ENCODE data around the gene FEZ2. TPM values are rescaled to one million over a fixed set of nuclear protein-coding genes. Genes with fewer than 3 reads are reported as not detected.

FEZ2 gene
- total RNA-seq, 1 experiment from 2014 or later: 14.8 TPM

- H3K9me2 ChIP-seq (ENCODE audit: insufficient read depth): no peaks in the 10 kb centered on the region
- H3K79me2 ChIP-seq (ENCODE audit: insufficient read depth, low read length): peaks cover 19% of the 10 kb centered on the region
- intact Hi-C loops (cut with micrococcal nuclease): loop anchor here (10.0 kb wide), 1 partner anchor 207 kb away; the partner anchor contains the start of gene CRIM1
- H3K27ac ChIP-seq (ENCODE audit: low read depth, low read length): peak overlapping the region; percentile 79
- H3K9ac ChIP-seq (ENCODE audit: low read length): peak overlapping the region; percentile 58
- DNase-seq (ENCODE audit: low read depth, low spot score) (peak; percentile 88), ATAC-seq (peak; percentile 89)
- H4K20me1 ChIP-seq (ENCODE audit: insufficient read depth): no peaks in the 10 kb centered on the region
- no peaks in the 10 kb centered on the region for H3K27me3 ChIP-seq (ENCODE audit: insufficient read depth, low read length)
- POLR2A ChIA-PET: no interaction called here
- CTCF ChIA-PET: no interaction called here
- RAD21 ChIA-PET (ENCODE audit: low non-redundant PET in 1 of 2, low total read pairs in 2 of 2, uncharacterized antibody in 2 of 2, unreplicated experiment in 2 of 2): no interaction called here
- no peaks in the 10 kb centered on the region; a peak in 1 of 4 replicates for H3K36me3 ChIP-seq (ENCODE audit: control insufficient read depth in 1 of 2, insufficient read depth in 2 of 2, low read length in 2 of 2)
- no peaks in the 10 kb centered on the region for H3K9me3 ChIP-seq (ENCODE audit: control insufficient read depth in 1 of 2, insufficient read depth in 1 of 2, low read depth in 1 of 2, low read length in 2 of 2)
- peak overlapping the region in 1 of 2 experiments; percentile 47; a peak in 2 of 4 replicates for H3K4me3 ChIP-seq (replicated peaks in 1 of 2; ENCODE audit: low read depth in 1 of 2, low read length in 2 of 2)
- no peak overlapping the region for H2AFZ ChIP-seq (ENCODE audit: low read depth, low read length, poor library complexity, severe bottlenecking)
- H3K4me2 ChIP-seq (ENCODE audit: low read length): peak overlapping the region; percentile 81
- H3K4me1 ChIP-seq (ENCODE audit: control insufficient read depth in 1 of 2, insufficient read depth in 2 of 2, low read length in 2 of 2): peaks cover 39 to 68% of the 10 kb centered on the region in 2 experiments
- BruUV-seq (replicated peaks): no TSS peak
- TF ChIP-seq EZH2 (IDR thresholded peaks at IDR 0.05): no peak
- no peak for TF ChIP-seq YY1 (IDR thresholded peaks at IDR 0.05; ENCODE audit: extremely low read depth, insufficient replicate concordance, low read depth, low read length)
- TF ChIP-seq POLR2A (IDR thresholded peaks at IDR 0.05; ENCODE audit: borderline replicate concordance, extremely low read depth, insufficient read depth, insufficient read length): no peak
- no peak for TF ChIP-seq CTCF (IDR thresholded peaks at IDR 0.05 in 2 of 3, conservative IDR thresholded peaks at IDR 0.05 in 1 of 3; ENCODE audit: borderline replicate concordance in 1 of 3, insufficient read depth in 1 of 3, low read depth in 2 of 3, low read length in 2 of 3)
- TF ChIP-seq ZBTB33 (IDR thresholded peaks at IDR 0.05; ENCODE audit: extremely low read depth, insufficient replicate concordance, low read length): no peak
- peak; percentile 61 for TF ChIP-seq CEBPB (IDR thresholded peaks at IDR 0.05; ENCODE audit: low read depth)
- no peak for TF ChIP-seq ZFX (IDR thresholded peaks at IDR 0.05)
- TF ChIP-seq REST (IDR thresholded peaks at IDR 0.05; ENCODE audit: low read depth): no peak
- no peak for TF ChIP-seq RAD21 (IDR thresholded peaks at IDR 0.05; ENCODE audit: low read depth)
- no peak for TF ChIP-seq EGR1 (IDR thresholded peaks at IDR 0.05; ENCODE audit: low read depth)
- peak; percentile 44; the same call in 1 of the 2 replicates for TF ChIP-seq ATF3 (IDR thresholded peaks at IDR 0.05)
- TF ChIP-seq FOSL1 (IDR thresholded peaks at IDR 0.05; ENCODE audit: low read depth): peak; percentile 98
- TF ChIP-seq POLR2AphosphoS5 (IDR thresholded peaks at IDR 0.05; ENCODE audit: low read depth, low read length): peak; percentile 48; the same call in 1 of the 2 replicates
- peak; percentile 20; the same call in 1 of the 2 replicates for TF ChIP-seq ELF1 (IDR thresholded peaks at IDR 0.05; ENCODE audit: borderline replicate concordance, low read depth)
- TF ChIP-seq CBX3 (IDR thresholded peaks at IDR 0.05; ENCODE audit: low read depth): no peak; the same call in none of the 2 replicates
- TF ChIP-seq ZNF274 (IDR thresholded peaks at IDR 0.05; ENCODE audit: low read depth, low read length): no peak
- TF ChIP-seq TCF7L2 (IDR thresholded peaks at IDR 0.05; ENCODE audit: borderline replicate concordance, extremely low read depth, insufficient read depth, insufficient read length): peak; percentile 96
- TF ChIP-seq MAX (IDR thresholded peaks at IDR 0.05): peak; percentile 64; the same call in 1 of the 2 replicates
- peak; percentile 94 for TF ChIP-seq SP1 (IDR thresholded peaks at IDR 0.05; ENCODE audit: low read depth)
Measured at GRCh38 chr2:36561237-36561944, 36.6 kb downstream of the FEZ2 start.
